Measurements from ENCODE around the gene CDK4.

CDK4 gene

GRCh38 chr12:57755194-57755453 lies 3.0 kb upstream of the CDK4 start:
- DNase-seq: no peak

GRCh38 chr12:57754411-57755193 lies 2.5 kb upstream of the CDK4 start, which contains the start of gene MARCHF9:
Gene MARCHF9, plus strand, starts transcription at chr12:57755103. Its CDS starts 426 bp downstream, at chr12:57755529.
- no peak for DNase-seq

GRCh38 chr12:57753756-57754337 lies 1.7 kb upstream of the CDK4 start:
- no peak for DNase-seq

GRCh38 chr12:57752668-57753000 lies 524 bp upstream of the CDK4 start:
- no peak for DNase-seq

GRCh38 chr12:57751432-57751787 lies 700 bp downstream of the CDK4 start:
- no peak for DNase-seq

GRCh38 chr12:57750561-57751431 lies 1.3 kb downstream of the CDK4 start:
- DNase-seq: no peak

GRCh38 chr12:57749061-57749460 lies 3.0 kb downstream of the CDK4 start:
- no peak for DNase-seq

- no peak for DNase-seq
Observed at GRCh38 chr12:57746025-57746424, 6.1 kb downstream of the CDK4 start.

- no peak for DNase-seq
Observed at GRCh38 chr12:57745485-57745881, 6.6 kb downstream of the CDK4 start.

GRCh38 chr12:57744777-57745484 lies 7.2 kb downstream of the CDK4 start, which contains the start of gene TSPAN31:
Gene TSPAN31, plus strand, starts transcription at chr12:57745039. Its CDS starts 116 bp downstream, at chr12:57745155.
- peak; percentile 57 for DNase-seq

GRCh38 chr12:57744194-57744776 lies 7.8 kb downstream of the CDK4 start:
- no peak for DNase-seq

- DNase-seq: no peak
Observed at GRCh38 chr12:57743769-57744168, 8.3 kb downstream of the CDK4 start.

GRCh38 chr12:57741844-57742738 lies 10.0 kb downstream of the CDK4 start:
- no peak for DNase-seq

- no peak for DNase-seq
Observed at GRCh38 chr12:57741413-57741789, 10.7 kb downstream of the CDK4 start.

- DNase-seq: no peak
Observed at GRCh38 chr12:57740656-57741412, 11.3 kb downstream of the CDK4 start.

- DNase-seq: no peak
Observed at GRCh38 chr12:57739914-57740538, 12.1 kb downstream of the CDK4 start.

- no peak for DNase-seq
Observed at GRCh38 chr12:57739387-57739786, 12.7 kb downstream of the CDK4 start.

- no peak for DNase-seq
Observed at GRCh38 chr12:57738661-57739237, 13.4 kb downstream of the CDK4 start, which contains the start of gene AGAP2. Gene AGAP2, minus strand, starts transcription at chr12:57738742. Its CDS starts 496 bp downstream, at chr12:57738246.

GRCh38 chr12:57737467-57738460 lies 14.3 kb downstream of the CDK4 start:
- DNase-seq: no peak
